ENCODE measurements around the gene AADAC.
"Not testable (repeated sequence)": the region's sequence is repeated elsewhere in the genome, so short reads cannot be mapped to it uniquely, and the experiment has no call there.

Gene AADAC, protein sequence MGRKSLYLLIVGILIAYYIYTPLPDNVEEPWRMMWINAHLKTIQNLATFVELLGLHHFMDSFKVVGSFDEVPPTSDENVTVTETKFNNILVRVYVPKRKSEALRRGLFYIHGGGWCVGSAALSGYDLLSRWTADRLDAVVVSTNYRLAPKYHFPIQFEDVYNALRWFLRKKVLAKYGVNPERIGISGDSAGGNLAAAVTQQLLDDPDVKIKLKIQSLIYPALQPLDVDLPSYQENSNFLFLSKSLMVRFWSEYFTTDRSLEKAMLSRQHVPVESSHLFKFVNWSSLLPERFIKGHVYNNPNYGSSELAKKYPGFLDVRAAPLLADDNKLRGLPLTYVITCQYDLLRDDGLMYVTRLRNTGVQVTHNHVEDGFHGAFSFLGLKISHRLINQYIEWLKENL

DNA sequence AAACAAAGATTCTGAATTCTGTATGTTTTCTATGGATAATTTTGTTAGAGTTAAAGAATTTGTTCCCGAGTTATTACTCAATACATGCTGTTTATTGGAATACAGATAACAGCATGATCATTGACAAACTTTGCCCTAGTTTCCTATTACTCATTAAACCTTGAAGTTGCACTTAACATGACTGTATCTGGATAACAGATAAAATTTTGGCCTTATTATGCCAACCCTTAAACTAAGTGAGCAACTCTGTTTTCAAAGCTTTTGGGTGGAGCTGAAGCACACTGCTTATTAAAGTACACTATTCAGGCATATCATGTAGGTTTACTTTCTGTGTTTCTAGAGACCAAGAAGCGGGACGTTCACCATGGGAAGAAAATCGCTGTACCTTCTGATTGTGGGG is at the start of gene AADAC:
AADAC (plus strand) TSS at position 318 of the 400 bp plus-strand sequence; CDS start at position 365, 47 bp downstream.
- no peak for DNase-seq (ENCODE audit: low read depth)

DNA sequence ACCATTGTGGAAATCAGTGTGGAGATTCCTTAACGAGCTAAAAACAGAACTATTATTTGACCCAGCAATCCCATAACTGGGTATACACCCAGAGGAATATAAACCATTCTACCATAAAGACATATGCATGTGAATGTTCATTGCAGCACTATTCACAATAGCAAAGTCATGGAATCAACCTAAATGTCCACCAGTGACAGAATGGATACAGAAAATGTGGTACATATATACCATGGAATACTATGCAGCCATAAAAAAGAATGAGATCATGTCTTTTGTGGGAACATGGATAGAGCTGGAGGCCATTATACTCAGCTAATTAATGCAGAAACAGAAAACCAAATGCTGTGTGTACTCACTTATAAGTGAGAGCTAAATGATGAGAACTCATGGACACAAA is 49.2 kb upstream of the AADAC start:
- DNase-seq (ENCODE audit: low read depth): not testable (repeated sequence)

DNA sequence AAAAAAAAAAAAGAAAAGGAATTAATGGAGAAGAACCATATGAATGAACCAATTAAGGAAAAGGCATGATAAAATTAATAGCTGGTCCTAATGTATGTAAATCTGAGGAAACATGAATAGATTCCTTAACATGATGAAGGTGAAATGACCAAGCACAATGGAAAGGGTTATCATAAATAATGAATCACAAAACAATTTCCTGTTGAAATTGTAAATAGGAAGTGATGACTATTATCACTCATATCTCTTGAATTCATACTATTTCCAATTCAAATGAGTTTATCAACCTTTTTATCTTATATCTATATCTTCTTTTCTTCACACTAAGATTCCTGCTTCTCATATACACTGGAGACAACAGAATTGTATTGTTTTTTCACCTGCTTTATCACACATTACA is 48.2 kb upstream of the AADAC start:
- peak; percentile 23 for DNase-seq (ENCODE audit: low read depth)

DNA sequence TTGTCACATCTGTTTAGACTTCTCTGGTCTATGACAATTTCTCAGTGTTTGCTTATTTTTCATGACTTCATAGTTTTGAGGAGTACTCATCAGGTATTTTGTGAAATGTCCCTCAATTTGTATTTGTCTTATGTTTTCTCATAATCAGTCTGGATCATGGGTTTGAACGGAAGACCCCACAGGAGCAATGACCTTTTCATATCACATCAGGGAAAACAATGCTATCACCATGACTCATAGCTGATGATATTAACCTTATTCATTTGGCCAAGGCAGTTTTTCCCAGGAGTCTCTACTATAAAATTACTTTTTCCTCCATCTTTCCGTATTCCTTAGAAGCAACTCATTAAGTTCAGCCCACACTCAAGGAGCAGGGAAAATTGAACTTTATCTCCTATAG is 47.5 kb upstream of the AADAC start:
- peak; percentile 31 for DNase-seq (ENCODE audit: low read depth)

DNA sequence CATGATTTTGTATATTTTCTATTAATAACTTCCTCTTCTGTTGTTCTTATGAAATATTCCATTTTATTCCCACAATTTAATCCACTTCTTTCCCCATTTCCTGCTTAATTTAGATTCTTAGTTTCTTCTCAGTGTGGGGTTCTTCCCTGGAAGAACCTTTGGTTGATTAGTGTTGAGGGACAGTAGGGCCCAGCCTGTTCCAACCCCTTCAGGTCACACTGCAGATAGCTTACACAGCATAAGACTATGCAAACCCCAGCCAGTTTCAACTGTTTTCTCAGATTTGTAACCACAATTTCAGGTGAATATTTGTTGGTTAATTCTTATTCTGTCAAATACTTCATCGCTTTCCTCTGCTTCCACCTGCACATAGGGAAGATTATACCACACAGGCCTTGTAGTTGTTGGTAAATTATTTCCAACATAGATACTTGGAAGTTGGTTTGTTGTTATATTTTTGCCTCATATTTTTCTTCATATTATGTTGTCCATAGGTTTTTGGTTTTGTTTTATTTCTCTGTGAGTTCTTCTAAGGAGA is 45.5 kb upstream of the AADAC start:
- no peak for DNase-seq (ENCODE audit: low read depth)

DNA sequence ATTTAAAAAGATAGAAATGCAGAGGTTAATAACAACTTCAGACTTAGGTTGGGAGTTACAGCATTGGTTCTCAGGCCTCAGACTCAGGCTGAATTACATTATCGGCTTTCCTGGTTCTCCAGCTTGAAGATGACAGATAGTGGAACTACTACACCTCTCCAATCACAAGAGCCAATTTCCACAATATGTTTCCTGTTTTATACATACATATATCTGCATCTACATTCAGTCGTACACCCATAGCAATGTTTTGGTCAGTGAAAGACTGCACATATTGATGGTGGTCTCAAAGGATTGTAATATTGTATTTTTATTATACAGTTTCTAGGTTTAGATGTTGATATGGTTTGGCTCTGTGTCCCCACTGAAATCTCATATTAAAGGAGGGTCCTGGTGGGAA is 44.7 kb upstream of the AADAC start:
- no peak for DNase-seq (ENCODE audit: low read depth)

DNA sequence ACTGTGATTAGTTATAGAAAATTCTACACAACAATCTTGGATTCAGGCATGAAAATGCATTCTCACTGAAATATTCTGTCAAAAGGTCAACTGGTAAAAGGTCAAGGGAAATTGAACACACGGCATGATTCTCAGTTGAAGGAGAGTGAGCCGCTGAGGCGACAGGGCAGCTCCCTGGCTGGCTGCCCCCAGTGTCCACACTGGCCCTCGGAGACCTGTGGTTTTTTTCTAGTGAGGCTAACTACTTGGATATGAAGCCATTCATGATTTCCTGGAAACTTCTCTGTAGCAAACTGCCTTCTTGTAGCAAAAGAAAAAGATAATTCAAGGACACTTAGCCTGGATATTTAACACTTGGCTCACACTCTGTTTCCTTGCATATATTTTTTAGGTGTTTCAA is 43.0 kb upstream of the AADAC start:
- no peak for DNase-seq (ENCODE audit: low read depth)

DNA sequence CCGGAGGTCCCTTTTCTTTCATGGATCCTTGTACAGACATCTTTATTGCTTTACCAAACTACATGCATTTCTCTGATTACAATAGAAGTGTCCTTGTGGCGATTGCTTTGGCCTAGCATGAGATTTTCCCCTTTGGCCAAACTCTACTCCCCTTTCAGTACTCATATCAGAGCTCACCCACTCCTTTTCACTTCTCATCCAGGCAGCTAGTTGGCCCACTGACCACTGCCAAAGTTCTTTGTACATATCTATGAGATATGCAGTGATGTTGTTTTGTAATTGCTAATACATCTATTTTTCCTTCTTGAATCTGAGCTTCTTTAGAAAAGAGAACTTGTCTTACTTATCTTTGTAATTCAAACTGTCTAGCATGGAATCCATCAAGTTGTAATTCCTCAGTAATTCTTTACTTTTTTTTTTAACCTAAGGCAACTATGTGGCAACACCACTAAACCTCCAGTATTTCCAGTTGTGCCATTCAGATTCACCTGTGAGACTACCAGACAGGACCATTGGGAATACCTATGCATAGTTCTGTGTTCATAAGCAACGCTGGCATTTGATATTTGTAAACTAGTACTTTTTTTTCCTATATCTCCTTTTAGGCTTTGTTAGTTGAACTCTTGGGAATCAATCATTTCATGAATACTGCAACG is 41.0 kb upstream of the AADAC start:
- no peak for DNase-seq (ENCODE audit: low read depth)

DNA sequence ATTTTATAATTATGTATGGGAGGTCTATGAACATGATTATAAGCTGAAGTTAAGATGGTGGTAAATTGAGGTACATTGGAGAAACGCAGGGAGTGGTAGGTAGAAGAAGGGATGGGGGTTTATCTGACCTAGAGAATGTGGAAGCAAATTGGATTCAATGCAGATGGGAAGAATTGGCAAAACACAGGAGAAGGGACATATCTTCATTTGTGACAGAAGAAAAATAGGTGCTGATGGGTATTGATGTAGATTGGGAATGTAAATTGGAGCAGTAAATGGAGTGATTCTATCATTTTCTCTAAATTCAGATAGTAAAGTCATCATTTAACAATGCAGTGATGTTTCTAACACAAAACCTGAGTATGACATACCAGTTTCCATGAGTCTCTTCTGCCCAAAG is 39.7 kb upstream of the AADAC start:
- no peak for DNase-seq (ENCODE audit: low read depth)

DNA sequence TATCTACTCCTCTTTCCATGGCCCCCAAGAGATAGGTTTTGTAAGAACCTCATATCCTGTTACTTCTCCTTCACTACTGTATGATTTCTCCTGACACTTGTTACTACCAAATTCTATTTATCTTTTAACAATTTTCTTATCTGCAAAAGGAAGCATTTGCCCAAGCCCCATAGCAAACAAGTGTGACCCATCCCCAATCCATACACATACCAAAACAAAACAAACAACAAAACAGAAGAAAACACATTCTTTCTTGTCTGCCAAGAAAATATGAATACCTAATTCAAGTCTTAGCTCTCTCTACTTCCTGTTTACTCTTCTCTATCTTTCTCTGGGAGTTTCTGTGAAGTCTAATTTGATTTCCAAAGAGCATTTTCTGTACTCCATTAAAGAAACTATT is 39.0 kb upstream of the AADAC start:
- no peak for DNase-seq (ENCODE audit: low read depth)

DNA sequence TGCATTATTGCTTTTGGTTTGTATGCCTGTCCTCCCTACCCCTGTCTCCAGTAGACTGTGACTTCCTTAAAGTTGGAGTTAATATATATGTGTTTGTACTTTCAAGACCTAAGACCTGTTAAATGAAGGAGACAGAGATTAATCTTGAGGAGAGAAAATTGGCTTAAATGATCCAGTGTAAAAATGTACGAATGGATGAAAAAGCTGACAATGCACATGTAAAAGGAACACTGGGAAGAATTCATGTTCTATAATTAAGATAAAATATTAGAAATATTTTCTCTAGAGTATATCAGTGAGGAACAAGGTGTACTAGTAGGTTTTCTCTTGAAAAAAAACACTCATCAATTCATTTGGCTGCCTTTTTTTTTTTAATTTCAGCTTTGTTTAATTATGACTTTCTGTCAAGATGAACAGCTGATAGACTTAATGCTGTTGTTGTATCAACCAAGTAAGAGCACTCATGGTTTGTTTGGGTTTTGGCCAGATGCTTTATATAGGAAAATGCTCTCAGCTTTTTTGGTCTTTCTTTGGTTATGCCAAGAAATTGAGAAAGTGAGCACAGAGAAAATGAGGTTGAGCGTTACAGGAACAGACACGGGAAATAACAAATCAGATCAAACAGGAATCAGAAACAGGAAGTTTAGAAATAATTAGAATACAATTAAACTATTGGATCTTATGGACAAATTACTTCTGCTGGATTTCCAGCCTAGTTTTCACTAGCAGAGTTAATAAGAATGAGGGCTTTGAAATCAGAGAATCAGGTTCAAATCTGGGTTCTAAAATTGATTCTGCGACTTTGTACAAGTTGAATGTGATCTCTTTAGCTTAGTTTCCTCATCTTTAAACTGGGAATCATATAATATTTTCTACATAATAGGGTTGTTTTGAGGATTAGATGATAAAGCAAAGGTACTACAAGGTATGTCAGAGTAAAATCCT is 38.3 kb upstream of the AADAC start:
- DNase-seq (ENCODE audit: low read depth): no peak

DNA sequence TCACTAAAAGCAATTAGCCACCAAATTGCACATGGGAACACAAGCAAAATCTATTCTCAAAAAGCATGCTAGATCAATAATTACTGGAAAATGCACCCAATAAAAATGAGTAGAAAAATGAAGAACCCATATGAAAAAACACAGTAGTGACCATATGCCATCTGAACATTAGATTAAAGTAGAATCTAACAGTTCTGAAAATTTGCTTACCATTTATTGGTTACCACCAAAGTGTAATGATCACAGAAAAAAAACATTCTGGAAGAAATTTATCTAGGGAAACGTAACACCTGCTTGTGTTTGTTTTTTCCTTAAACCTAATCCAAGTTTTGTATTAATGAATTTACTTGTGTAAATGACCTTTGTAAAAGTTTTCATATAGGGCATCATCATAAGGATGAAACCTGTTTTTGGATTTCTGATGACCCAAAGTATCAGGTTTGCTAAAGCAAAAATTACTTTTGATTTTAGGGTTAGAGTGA is 37.6 kb upstream of the AADAC start:
- no peak for DNase-seq (ENCODE audit: low read depth)

DNA sequence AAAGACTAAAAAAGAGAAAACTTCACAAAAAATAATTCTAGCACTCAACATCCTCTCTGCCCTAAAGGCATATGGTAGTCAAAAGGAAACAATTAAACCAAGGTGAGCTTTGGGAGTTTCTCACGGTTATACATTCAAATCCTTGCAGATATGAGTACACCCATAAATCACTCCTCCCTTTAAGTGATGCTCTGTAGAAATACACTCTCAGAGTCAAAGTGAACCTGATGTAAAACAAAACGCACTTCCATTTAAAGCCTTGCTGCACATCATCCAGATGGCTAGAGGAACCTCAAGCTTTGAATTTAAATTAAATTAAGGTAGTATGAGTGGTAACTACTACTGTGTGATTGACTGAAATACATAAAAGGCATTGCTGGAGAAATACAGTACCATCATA is 36.0 kb upstream of the AADAC start:
- DNase-seq (ENCODE audit: low read depth): no peak

DNA sequence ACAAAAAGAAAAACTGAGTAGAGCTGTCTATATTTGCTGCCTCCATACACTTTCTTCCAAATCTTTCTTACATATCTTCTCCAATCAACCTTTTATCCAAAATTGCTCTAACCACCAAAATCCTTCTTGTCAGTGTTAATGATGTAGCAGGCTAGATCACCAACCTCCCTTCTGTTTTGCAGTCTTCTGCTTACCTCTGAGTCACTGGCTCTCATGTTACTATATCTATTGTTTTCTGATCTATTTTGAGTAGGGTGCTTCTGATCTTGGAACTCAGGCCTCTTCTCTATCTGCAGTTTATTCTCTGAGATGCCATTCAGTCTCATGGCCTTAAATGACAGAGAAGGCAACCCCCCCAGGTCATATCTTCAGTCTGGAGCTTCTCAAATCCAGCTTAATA is 26.3 kb upstream of the AADAC start:
- DNase-seq (ENCODE audit: low read depth): no peak

DNA sequence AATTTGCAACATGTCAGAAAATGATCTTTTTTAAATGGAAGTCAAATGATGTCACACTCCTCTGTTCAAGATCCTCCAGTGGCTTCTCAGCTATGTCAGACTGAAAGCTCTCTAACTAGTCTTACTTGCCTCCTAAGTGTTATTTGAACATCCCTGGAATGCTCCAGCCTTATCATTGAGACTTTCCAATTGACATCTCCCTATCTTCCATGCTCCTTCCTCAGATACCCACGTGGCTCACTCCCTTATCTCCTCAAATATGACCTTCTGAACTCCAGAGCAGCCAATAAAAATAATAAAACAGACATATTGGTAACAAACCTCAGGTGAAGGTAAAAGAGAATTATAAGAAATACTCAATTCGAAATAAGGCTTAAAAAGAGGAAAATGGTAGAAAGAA is 25.5 kb upstream of the AADAC start:
- no peak for DNase-seq (ENCODE audit: low read depth)

DNA sequence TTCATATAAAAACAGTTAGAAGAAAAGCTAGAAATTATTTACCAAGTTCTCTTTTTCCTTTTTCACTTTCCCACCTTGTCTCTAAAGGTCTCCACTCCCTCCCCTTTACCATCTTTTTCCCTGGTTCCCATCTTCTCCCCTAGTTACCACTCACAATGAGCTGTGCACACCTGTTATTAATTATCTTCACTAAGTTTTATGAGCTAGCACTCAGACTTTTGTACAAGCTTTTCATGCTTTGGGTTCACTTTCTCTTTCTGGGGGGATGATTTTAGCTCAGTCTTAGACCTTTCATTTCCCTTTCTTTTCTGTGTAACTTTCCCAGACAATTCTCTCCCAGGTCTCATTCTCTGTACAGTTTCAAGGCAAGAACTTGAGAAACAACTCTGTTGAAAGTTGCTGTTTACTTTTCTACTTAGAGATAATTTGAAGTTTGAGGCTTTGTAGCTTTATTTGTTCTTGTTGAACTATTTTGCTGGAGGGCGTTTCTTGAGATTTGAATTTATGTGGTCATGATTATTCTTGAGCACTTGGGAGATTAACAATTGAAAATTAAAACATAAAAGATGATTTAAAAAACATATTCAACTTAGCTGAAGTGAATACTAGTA is 24.0 kb upstream of the AADAC start:
- no peak for DNase-seq (ENCODE audit: low read depth)

DNA sequence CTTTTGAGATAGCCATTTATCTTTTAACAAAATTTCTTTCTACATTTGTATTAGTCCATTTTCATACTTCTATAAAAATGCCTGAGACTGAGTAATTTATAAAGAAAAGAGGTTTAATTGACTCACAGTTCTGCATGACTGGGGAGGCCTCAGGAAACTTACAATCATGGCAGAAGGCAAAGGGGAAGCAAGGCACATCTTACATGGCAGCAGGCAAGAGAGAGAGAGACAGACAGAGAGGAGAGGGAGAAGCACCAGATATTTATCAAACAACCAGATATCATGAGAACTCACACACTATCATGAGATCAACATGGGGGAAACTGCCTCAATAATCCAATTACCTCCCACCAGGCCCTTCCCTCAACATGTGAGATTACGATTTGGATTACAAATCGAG is 23.2 kb upstream of the AADAC start:
- not testable (repeated sequence) for DNase-seq (ENCODE audit: low read depth)

DNA sequence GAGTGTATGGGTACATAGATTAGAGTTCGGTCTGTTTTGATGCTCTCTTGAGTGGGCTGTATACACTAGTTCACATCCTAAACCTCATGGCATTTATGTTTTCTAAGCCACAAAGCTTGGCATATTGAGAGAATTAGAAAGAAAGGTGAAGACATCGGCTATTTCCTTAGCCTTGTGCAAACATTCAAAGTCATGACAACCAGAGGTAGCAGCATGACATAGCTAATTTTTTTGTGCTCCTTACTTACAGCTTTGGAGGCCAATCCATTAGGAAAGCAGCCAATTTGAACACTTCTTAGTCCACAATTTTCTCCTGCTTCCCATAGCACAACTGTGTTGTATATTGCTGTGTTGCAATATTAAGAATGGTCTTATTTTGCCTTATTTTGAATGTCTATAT is 21.5 kb upstream of the AADAC start:
- DNase-seq (ENCODE audit: low read depth): no peak

DNA sequence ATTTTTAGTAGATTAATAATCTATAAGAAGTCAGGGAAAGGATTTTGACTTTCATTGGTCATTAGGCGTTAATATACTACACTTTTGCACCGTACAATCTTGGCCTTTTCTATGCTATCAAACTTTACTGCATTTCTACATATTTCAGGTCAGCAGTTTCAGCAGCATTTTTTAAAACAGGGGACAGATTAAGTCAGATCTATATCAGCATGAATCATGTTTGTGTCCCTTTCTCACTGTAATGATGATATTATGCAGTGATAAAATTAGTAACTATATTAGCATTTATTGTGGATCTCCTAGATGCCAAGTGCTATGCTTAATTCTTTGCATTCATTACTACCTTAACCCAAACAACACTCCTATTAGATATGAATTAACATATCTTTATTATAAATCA is 20.3 kb upstream of the AADAC start:
- no peak for DNase-seq (ENCODE audit: low read depth)

DNA sequence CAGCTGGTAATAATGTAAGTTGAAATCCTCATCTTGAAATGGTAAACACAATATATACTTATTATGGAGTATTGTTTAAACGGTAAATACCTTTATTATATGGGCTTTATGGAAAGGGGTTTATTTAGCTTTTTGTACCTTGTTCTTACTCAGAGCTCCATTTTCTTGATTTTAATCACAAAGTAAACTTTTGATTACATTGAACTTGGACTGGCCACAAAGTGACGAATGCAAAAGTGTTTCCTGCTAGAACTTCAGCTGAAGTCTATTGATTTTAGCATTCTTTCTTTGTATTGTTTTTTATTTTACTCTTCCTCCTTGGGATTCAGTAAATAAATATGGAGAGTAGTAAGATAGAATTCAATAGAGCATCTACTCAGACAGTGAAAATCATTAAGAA is 19.8 kb upstream of the AADAC start:
- DNase-seq (ENCODE audit: low read depth): no peak

DNA sequence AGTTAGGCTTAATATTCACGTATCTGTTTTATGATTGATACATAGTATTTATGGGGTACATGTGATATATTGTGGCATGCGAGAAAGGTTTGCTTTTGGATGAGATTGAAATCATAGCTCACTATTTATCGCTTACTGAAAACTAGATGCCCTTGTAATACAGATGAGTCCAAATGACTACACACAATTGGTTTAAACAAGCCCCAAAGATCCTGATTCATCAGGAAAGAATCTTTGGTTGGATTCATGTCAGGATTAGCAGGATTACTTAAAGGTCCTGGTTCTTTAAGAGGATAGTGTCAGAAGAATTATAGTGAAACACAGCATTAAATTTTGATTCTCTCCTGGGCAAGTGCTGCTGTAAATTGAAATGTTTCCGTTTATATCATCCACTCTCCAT is 18.6 kb upstream of the AADAC start:
- peak; percentile 74 for DNase-seq (ENCODE audit: low read depth)

All from HS-5 (cell line).